Stomach (tissue), 9 donors: Measurements from ENCODE around the gene TMEM52. TPM values are rescaled to one million over a fixed set of nuclear protein-coding genes. Genes with fewer than 3 reads are reported as not detected.
A peak's percentile ranks its signal among the peaks of the same experiment; 100 is the strongest.

Source experiments
- DNase-seq, 2 donors: peaks; one replicate each; pipeline versions ENCODE4 v3.0.0 to v3.0.0-alpha.2; 2013 to 2019
- H3K27ac ChIP-seq, 5 donors: fragments of 200-600 bp in 4 of 5; sonication (generic) in 4 of 5; one replicate each; pipeline ENCODE4 v1.5.1; 2013 to 2019; ENCODE audit warnings: mild to moderate bottlenecking in 1 of 5, moderate library complexity in 1 of 5
- H3K27me3 ChIP-seq, 3 donors: fragments of 200-600 bp; sonication (generic); one replicate each; pipeline ENCODE4 v1.5.1; 2017 to 2019; ENCODE audit warnings: mixed run types in 1 of 3
- H3K36me3 ChIP-seq, 4 donors: fragments of 200-600 bp; sonication (generic); 1 replicate in 3 of 4; 2 replicates in 1 of 4; pipeline ENCODE4 v1.5.1; 2016 to 2019
- H3K4me1 ChIP-seq, 4 donors: fragments of 200-600 bp; sonication (generic); one replicate each; pipeline ENCODE4 v1.5.1; 2016 to 2019
- H3K4me3 ChIP-seq, 4 donors: fragments of 200-600 bp; sonication (generic) in 3 of 4; one replicate each; pipeline ENCODE4 v1.5.1; 2016 to 2019; ENCODE audit warnings: mild to moderate bottlenecking in 1 of 4
- H3K9me3 ChIP-seq, 4 donors: fragments of 200-600 bp; sonication (generic); one replicate each; pipeline ENCODE4 v1.5.1; 2016 to 2019
- CTCF ChIP-seq, 7 experiments: fragments of 450-650 bp in 4 of 7; fragments of 200-600 bp in 3 of 7; sonication (generic) in 3 of 7; IDR thresholded peaks; one replicate each; pipeline ENCODE4 v1.5.1; 2016 to 2019; ENCODE audit warnings: antibody characterized with exemption in 7 of 7, control low read depth in 2 of 7, mild to moderate bottlenecking in 1 of 7
- EP300 ChIP-seq: sonication (generic); formaldehyde crosslinking; IDR thresholded peaks from one replicate; pipeline ENCODE4 v1.6.1; 2017; ENCODE audit warnings: antibody characterized with exemption
- POLR2A ChIP-seq, 4 donors: fragments of 450-650 bp; IDR thresholded peaks; one replicate each; pipeline ENCODE4 v1.6.1; 2016; ENCODE audit warnings: antibody characterized with exemption in 4 of 4, control low read depth in 2 of 4, mild to moderate bottlenecking in 1 of 4, moderate library complexity in 1 of 4
- POLR2AphosphoS5 ChIP-seq, 3 donors: sonication (generic); formaldehyde crosslinking; IDR thresholded peaks; one replicate each; pipeline ENCODE4 v1.6.1; 2016; ENCODE audit warnings: antibody characterized with exemption in 3 of 3
- WGBS, 5 donors: extraction: QIAGEN DNeasy Blood & Tissue Kit in 3 of 5; methylation state at CpG; one replicate each; pipeline versions ENCODE4 v1.1.5 to v1.1.7; 2013 to 2018; 5-methylcytosine and 5-hydroxymethylcytosine counted together
- intact Hi-C: fragments of 100-400 bp; cut with DNase I; formaldehyde crosslinking; loops from one replicate; pipeline ENCODE4 v1.15.1; 2023; ENCODE audit warnings: low total_unique reads
- polyA plus RNA-seq, 3 donors: library from polyadenylated mRNA; stranded (reverse); fragments of 200-250 nt; gene quantifications; one replicate each; pipeline ENCODE4 v1.2.3, GENCODE V29; 2013
- total RNA-seq, 5 donors: library from RNA; depleted of rRNA; stranded (reverse); fragments of >200 nt; gene quantifications; one replicate each; pipeline versions ENCODE4 v1.1.0 to v1.2.3, GENCODE V29; 2014 to 2016
- donor health status: healthy with polysubstance abuse.
- donor health status: Bipolar disorder and iron deficiency.
- donor health status: healthy.

TMEM52 gene
- total and polyA plus RNA-seq, 8 donors, result 5.0 to 10.4 (median 8.0) TPM; not detected in 4

- peaks cover 0 to 63% (median 18%) of the 10 kb centered on the region in 3 donors for H3K27me3 ChIP-seq
- intact Hi-C loops, result no loop called here
- DNase-seq, result no peak
- no peak overlapping the region for H3K4me3 ChIP-seq
- no peak overlapping the region for H3K27ac ChIP-seq
- H3K4me1 ChIP-seq, result peaks cover 0 to 11% (median 9%) of the 10 kb centered on the region in 4 donors
- whole genome bisulfite sequencing, 5 donors, result 75 to 83% (median 79%) methylated on average over 15 to 22 of the region's 22 CpGs
- no peak for TF ChIP-seq POLR2AphosphoS5 (IDR thresholded peaks at IDR 0.05)
- no peak for TF ChIP-seq CTCF (IDR thresholded peaks at IDR 0.05)
- no peak for TF ChIP-seq POLR2A (IDR thresholded peaks at IDR 0.05)
- no peak for TF ChIP-seq EP300
- no peaks in the 10 kb centered on the region for H3K36me3 ChIP-seq
- H3K9me3 ChIP-seq, result no peaks in the 10 kb centered on the region
Measured at GRCh38 chr1:1957533-1957961, 38.5 kb upstream of the TMEM52 start.

GRCh38 chr1:1956586-1957532, 37.8 kb upstream of the TMEM52 start:
- Histone ChIP-seq H3K27me3 (peaks cover 0 to 60% (median 18%) of the 10 kb centered on the region in 3 donors), H3K4me3 (no peak overlapping the region), H3K4me1 (peaks cover 0 to 11% (median 9%) of the 10 kb centered on the region in 4 donors), H3K9me3 (no peaks in the 10 kb centered on the region), H3K27ac (no peak overlapping the region), H3K36me3 (no peaks in the 10 kb centered on the region)
- intact Hi-C loops, result no loop called here
- WGBS, 5 donors, result 90 to 94% (median 91%) methylated on average over 27 to 38 of the region's 38 CpGs
- DNase-seq, result no peak
- TF ChIP-seq EP300 (no peak), CTCF (IDR thresholded peaks at IDR 0.05) (no peak), POLR2A (IDR thresholded peaks at IDR 0.05) (no peak), POLR2AphosphoS5 (IDR thresholded peaks at IDR 0.05) (no peak)

GRCh38 chr1:1956101-1956500, 37.0 kb upstream of the TMEM52 start:
- Histone ChIP-seq H3K27ac (no peak overlapping the region), H3K4me1 (peaks cover 0 to 11% (median 9%) of the 10 kb centered on the region in 4 donors), H3K27me3 (peaks cover 0 to 53% (median 18%) of the 10 kb centered on the region in 3 donors), H3K9me3 (no peaks in the 10 kb centered on the region), H3K4me3 (no peak overlapping the region), H3K36me3 (no peaks in the 10 kb centered on the region)
- no peak for DNase-seq
- 79 to 89% (median 84%) methylated on average over 5 to 7 of the region's 7 CpGs for WGBS, 5 donors
- intact Hi-C loops, result no loop called here
- TF ChIP-seq POLR2AphosphoS5 (IDR thresholded peaks at IDR 0.05), result no peak
- TF ChIP-seq POLR2A (IDR thresholded peaks at IDR 0.05), result no peak
- no peak for TF ChIP-seq CTCF (IDR thresholded peaks at IDR 0.05)
- no peak for TF ChIP-seq EP300

GRCh38 chr1:1955621-1956094, 36.6 kb upstream of the TMEM52 start:
- H3K27me3 ChIP-seq, result peaks cover 0 to 49% (median 18%) of the 10 kb centered on the region in 3 donors
- no peaks in the 10 kb centered on the region for H3K9me3 ChIP-seq
- no peak overlapping the region for H3K4me3 ChIP-seq
- WGBS, 5 donors, result 57 to 71% (median 60%) methylated on average over 13 to 14 of the region's 14 CpGs
- no peak for TF ChIP-seq CTCF (IDR thresholded peaks at IDR 0.05)
- TF ChIP-seq POLR2AphosphoS5 (IDR thresholded peaks at IDR 0.05), result no peak
- no peak for TF ChIP-seq EP300
- TF ChIP-seq POLR2A (IDR thresholded peaks at IDR 0.05), result no peak
- DNase-seq, result peak in 1 of 2 donors; percentile 46
- peaks cover 0 to 11% (median 9%) of the 10 kb centered on the region in 4 donors for H3K4me1 ChIP-seq
- intact Hi-C loops, result no loop called here
- H3K36me3 ChIP-seq, result no peaks in the 10 kb centered on the region
- H3K27ac ChIP-seq, result no peak overlapping the region
